ENCODE measurements around the gene CCDC180.
"Not testable (repeated sequence)": the region's sequence is repeated elsewhere in the genome, so short reads cannot be mapped to it uniquely, and the experiment has no call there.

The CCDC180 gene

DNA sequence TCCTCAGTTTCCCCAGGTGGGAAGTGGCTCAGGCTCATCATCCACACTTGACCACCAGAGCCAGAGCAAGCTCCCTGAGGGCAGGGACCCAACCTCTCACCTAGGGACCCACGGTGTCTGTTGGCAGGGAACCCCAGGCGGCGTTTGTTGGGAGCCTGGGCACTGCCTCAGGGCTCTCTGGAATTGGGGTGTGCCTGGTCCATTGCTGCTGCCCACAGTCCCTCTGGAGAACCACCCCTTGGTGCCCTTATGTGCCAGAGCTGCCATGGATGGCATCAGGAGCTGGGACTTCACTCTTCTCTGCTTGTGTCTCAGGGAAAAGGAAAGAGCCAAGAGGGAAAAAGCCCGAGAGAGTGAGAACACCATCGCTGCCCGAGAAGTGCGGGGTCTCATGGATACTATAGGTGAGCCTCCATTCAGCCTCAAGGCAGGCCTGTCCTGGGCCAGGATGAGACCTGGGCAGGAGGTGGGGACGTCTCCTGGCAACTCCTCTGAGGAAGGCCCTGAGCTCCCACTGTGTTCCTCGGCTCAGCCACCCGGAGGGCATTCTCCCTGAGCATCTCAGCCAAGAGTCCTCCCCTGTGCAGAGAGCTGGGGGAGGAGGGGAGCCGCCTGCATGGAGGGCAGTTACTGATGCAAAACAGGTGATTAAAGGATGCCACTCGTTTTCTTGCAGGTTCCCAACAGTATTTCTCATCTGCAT is 4.5 kb downstream of the CCDC180 start:
- no peak for DNase-seq (ENCODE audit: low read depth)

DNA sequence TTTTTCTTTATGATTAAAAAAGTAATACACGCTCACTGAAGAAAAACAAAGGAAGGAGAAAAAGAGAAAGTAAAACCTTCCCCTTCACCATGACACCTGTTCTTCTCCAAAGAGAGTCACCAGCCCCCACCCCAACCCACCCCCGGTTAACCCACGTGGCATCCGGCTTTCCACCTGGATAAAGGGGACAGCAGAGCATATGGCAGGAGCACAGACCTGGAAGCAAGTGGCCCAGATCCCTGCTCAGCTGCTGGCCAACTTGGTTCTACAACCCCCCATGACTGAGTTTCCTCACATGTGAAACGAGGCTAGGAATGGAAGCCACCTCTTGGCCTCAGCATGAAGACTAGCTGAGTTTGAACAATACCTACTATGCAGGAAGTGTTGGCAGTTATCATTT is 5.1 kb downstream of the CCDC180 start:
- no peak for DNase-seq (ENCODE audit: low read depth)

DNA sequence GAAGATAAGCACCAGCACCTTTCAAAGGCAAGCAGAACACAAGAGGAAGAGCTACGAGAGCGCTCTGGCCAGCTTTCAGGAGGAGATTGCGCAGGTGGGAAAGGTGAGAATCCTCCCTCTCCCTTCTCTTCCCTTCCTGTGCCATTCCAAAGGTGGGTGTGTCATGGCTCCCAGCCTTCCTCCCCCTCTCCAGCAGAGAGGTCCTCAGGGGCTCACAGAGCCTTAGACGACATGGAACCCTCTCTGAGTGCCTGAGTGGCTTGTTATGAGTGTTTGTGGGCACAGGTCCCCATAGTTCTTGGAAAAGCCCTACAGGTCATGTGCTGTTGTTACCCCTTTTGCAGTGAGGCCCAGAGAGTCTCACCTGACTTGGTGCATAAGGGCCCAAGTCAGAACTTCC is 5.8 kb downstream of the CCDC180 start:
- no peak for DNase-seq (ENCODE audit: low read depth)

DNA sequence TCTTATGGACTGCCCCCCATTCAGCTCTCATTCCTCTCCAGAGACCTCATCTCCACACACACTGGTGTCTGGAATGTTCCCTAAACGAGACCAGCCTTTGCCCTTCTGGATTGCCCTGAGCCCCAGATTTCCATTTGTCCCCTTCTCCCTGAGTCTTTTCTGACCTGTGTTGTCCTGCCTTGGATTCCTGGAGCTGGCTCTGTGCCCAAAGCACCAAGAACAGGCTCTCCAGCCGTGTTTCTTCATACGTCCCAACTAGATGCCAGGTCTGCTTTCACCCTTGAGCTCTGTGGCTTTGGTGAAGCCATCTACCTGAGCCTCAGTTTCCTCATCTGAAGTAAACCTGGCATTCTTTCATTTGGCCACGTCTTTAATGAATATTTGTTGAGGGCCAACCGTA is 6.3 kb downstream of the CCDC180 start:
- DNase-seq (ENCODE audit: low read depth) = no peak

DNA sequence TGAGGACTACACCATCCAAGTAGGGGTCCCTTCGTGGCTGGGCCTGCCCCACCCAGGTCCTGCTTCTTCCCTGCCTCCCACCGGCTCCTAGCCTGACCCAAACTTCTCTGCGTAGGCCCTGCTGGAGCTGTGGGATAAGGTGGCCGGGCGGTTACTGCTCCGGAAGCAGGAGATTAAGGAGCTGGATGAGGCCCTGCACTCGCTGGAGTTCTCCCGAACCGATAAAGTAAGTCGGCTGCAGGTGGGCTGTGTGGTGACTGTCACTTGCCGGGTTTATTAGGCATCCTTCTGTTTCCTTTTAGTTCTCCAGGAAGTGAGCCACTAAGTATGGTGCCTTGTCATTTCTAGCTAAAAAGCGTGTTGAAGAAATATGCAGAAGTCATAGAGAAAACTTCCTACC is 7.0 kb downstream of the CCDC180 start:
- DNase-seq (ENCODE audit: low read depth) = no peak

DNA sequence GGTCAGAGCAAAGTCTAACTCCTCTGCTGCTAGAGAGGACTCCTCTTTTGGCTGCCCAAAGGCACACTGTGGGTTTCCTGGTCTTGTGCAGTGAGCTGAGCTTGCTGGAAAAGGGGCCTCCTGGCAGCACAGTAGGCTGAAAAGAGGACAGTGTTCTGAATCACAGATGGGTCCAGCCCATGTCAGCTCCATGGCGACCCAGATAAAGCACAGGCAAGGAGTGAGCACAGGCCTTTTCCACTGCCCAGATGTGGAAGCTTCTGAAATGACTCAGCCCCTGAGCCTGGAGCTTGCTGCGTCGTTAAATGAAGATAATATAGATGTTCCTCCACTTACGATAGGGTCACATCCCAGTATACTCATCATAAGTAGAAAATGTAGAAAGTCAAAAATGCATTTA is 8.1 kb downstream of the CCDC180 start:
- DNase-seq (ENCODE audit: low read depth) = peak; percentile 15

DNA sequence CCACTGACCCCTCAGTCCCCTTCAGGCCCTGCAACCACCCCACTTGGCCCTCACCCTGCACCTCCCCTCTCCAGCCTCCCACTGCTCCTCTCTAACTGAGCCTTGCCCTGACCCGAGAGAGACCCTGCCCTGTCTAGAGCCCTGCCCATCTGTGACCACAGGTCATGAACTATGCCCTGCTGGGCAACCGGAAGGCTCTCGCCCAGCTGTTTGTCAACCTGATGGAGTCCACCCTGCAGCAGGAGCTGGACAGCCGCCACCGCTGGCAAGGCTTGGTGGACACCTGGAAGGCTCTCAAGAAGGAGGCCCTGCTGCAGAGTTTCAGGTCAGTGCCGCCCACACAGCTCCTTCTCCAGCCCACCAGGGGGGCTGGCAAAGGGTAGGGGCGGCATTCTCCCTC is 9.4 kb downstream of the CCDC180 start:
- no peak for DNase-seq (ENCODE audit: low read depth)

DNA sequence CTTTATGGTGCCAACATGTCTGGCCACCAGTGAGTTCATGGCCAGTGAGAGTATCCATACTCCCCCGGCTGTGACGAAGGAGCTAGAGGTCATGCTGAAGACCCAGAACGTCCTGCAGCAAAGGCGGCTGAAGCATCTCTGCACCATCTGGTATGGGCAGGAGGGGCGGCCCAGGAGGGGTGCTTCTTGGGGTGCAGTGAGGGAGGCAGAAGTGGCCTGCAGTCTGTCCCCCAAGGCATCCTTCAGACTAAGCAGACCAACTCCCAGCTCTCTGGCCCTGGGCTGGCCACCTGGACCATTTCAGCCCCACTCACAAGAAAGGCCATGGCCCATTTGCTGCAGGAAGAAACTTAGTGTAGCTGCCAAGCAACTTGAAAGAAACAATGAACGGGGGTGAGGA is 11.0 kb downstream of the CCDC180 start:
- no peak for DNase-seq (ENCODE audit: low read depth)

DNA sequence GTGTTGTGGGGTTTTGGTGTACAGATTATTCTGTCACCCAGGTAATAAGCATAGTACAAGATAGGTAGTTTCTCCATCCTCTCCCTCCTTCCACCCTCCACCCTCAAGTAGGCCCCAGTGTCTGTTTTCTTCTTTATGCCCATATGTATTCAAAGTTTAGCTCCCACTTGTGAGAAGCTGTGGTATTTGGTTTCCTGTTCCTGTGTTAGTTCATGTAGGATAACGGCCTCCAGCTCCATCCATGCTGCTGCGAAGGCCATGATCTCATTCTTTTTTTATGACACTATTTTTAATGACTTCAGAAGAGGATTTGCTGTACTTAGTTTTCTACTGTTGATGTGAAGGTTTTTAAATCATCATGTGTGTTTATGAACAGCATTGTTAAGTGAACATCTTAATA is 11.9 kb downstream of the CCDC180 start:
- no peak for DNase-seq (ENCODE audit: low read depth)

DNA sequence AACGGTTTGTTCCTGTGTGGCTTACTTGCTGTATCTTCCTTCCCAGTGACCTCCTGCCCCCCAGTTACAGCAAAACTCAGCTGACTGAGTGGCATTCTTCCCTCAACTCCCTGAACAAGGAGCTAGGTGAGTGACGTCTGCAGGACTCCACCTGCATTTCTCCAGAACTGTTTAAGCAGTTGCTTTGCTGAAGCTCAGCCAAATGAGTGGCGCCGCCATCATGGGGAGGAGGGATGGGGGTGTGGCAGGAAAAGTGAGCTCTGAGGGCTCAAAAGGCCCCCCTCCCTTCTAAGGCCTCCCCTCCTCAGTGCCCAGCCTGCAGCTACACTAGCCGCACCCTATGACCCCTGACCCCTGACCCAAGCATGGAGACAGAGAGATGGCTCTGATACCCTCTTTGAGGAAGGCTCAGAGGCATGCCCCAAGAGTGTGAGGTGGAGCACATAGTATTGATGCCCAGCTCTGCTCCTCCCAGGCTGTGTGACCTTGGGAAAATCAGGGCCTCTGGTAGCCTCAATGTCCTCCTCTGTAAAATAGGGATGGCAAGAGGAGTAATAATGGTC is 12.7 kb downstream of the CCDC180 start:
- DNase-seq (ENCODE audit: low read depth) = no peak

DNA sequence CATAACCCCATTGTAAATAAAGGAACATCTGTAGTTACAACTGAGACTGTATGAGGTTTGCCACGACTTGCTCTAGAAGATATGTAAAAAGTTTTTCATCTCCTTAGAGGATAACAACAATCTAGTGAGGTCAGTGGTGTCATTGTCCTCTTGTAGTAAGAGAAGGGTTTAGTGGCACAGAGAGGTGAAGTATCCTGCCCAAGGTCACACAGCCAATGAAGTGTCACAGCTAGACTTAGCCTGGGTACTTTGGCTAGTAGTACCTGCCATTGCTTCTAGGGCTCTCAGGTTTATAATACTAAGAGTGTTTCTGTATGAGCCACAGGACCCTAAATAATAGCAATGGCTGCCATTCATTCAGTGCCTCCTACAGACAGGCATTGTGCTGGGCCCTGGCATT is 13.8 kb downstream of the CCDC180 start:
- no peak for DNase-seq (ENCODE audit: low read depth)

DNA sequence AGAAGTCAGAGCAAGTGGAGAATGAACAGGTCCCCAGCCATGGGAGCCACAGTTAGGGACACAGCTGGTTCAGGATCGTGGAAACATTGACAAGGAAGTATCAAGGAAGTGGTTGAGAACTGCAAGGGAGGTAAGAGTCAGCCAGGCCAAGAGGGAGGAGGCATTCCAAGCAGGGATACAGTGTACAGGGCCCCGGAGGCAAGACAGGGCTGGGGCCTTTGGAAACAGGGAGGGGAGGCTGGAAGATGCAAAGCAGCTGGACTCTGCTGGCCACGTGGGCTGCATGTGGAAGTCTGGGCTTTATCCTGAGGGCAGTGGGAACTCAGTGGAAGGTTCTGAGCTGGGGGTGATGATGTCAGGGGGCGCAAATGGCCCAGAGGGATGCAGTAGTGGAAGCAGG is 14.2 kb downstream of the CCDC180 start:
- DNase-seq (ENCODE audit: low read depth) = no peak

DNA sequence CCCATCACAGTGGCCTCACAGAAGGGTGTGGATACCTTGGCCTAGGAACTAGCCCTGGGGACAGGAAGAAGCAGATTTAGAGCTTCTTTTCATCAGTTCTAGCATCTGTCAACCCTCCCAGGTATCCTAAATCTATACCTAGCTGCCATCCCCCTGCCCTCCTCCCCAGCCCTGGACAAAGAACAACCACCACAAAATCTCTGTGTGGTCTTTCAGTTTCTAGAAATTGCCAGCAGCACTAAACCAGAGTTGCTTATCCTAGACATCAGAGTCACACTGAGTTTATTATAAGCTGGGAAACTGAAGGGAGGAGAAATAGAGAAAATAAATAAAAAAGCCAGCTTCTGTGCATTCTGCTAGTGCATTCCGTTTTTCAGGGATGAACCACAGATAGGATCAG is 14.6 kb downstream of the CCDC180 start:
- no peak for DNase-seq (ENCODE audit: low read depth)

DNA sequence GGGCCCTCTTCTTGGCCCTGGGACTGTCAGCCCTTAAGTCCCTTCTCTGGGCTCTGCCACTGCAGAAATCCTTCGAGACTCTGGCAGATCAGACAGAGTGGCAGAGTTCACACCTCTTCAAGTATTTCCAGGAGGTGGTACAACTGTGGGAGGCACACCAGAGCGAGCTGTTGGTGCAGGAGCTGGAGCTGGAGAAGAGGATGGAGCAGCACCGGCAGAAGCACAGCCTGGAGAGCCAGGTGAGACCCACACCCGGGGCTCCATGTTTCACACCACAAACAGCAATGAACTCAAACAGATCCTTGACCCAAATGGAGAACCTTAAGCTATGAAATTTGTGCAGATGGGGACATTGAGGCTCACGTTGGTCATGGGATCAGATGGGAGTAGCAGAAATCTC is 17.5 kb downstream of the CCDC180 start:
- no peak for DNase-seq (ENCODE audit: low read depth)

DNA sequence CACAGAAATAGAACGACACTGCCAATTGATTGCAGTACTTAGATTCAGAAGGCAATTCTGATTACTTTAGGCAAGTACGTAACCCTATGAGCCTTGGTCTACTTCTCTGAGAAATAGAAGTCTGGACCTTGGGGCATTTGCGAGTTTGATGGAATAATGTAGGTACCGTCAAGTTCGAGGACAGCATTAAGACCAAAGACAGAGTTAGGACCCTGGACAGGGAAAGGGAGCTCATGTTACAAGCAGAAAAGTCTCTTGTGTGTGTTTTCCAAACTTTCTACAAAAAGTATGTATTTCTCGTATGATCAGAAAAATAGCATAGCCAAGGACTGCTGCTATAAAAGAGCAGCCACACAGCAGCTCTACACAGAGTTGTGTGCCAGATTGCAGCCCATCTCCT is 20.1 kb downstream of the CCDC180 start:
- DNase-seq (ENCODE audit: low read depth) = no peak

DNA sequence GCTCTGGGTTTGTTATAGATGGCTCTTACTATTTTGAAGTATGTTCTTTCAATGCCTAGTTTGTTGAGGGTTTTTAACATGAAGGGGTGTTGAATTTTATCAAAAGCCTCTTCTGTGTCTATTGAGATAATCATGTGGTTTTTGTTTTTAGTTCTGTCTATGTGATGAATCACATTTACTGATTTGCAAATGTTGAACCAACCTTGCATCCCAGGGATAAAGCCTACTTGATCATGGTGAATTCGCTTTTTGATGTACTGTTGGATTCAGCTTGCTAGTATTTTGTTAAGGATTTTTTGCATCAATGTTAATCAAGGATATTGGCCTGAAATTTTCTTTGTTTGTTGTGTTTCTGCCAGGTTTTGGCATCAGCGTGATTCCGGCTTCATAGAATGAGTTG is 25.5 kb downstream of the CCDC180 start:
- no peak for DNase-seq (ENCODE audit: low read depth)

DNA sequence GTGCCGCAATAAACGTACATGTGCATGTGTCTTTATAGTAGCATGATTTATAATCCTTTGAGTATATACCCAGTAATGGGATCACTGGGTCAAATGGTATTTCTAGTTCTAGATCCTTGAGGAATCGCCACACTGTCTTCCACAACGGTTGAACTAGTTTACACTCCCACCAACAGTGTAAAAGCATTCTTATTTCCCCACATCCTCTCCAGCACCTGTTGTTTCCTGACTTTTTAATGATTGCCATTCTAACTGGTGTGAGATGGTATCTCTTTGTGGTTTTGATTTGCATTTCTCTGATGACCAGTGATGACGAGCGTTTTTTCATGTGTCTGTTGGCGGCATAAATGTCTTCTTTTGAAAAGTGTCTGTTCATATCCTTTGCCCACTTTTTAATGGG is 28.2 kb downstream of the CCDC180 start:
- DNase-seq (ENCODE audit: low read depth) = not testable (repeated sequence)

DNA sequence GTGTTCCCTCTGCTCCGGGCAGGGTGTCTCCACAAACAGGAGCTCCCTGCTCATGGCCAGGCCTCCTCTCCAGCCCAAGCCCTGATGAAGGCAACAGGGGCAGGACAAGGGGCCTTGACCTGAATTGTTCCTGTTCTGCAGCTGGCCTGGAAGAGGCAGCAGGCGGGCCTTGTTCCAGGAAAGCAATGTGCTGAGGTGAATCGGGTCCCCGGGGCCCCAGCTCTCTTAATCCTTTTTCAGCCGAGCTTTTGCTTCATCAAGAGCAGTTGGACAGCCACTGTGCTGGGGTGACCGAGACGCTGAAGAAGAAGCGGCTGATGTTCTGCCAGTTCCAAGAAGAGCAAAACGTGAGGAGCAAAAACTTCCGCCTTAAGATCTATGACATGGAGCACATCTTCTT is 41.4 kb downstream of the CCDC180 start:
- no peak for DNase-seq (ENCODE audit: low read depth)

DNA sequence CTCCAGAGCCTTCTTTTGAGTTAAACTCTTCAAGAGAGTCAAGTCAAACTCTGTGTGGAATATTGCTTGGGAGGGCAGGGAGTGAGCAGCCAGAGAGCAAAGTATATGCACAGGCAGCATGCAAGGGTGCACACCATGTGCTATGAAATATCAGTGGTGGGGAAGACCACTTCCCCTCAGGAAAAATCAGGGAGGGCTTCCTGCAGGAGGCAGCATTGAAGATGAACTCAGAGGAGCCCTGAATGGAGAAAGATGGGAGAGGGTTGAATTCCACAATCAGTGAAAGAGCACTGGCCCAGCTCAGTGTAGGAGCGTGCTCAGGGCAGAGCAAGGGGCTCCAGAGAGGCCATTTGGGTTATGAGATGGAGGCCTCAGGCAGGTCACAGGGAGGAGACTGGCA is 41.9 kb downstream of the CCDC180 start:
- DNase-seq (ENCODE audit: low read depth) = no peak

DNA sequence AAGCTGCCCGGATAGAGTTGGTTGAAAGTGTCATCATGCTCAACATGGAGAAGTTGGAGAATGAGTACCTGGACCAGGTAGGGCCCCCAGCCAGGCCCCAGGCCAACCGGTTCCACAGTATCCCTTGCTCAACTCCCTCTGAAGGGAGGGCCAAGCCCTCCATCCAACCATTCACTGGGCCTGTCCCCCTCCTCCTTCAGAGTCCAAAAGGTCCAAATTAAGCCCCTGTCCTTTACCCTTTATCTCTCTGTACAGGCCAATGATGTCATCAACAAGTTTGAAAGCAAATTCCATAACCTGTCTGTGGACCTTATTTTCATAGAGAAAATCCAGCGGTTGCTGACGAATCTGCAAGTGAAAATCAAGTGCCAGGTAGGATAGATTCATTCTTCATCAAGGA is 47.2 kb downstream of the CCDC180 start:
- no peak for DNase-seq (ENCODE audit: low read depth)

DNA sequence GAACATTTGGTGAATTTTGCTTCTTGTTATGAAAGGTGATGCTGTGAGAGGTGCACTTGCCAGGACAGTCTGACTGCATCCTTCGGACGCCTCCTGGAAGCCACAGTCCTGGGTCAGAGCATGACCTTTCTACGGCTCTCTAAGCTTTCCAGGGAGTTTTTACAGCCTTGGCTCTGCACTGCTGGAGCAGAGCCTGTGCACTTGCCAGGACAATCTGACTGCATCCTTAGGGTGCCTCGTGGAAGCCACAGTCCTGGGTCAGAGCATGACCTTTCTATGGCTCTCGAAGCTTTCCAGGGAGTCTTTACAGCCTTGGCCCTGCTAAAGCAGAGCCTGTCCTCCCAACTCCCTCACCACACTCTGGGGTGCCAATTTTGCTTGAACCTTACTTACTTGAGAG is 49.6 kb downstream of the CCDC180 start:
- no peak for DNase-seq (ENCODE audit: low read depth)
